MM.1S (cell line): ENCODE data around the gene NDUFS7.

ENCODE experiments used
- DNase-seq: peaks from one replicate; pipeline ENCODE4 v3.0.0-alpha.2; 2015
- H2AFZ ChIP-seq: fragments of 300-600 bp; sonication (generic); 2 replicates; pipeline ENCODE4 v1.6.0; 2016; ENCODE audit warnings: antibody characterized with exemption, low read length
- H3F3A ChIP-seq: fragments of 300-600 bp; sonication (generic); 2 replicates; pipeline ENCODE4 v1.6.1; 2016; ENCODE audit warnings: mild to moderate bottlenecking, antibody characterized with exemption, low read length, moderate library complexity, mixed read lengths; ENCODE audit not compliant: insufficient read depth
- H3K27ac ChIP-seq: fragments of 300-600 bp; sonication (generic); 2 replicates; pipeline ENCODE4 v1.5.1; 2016; ENCODE audit warnings: mild to moderate bottlenecking, low read length
- H3K27me3 ChIP-seq: fragments of 300-600 bp; sonication (generic); replicated peaks from 2 replicates; pipeline ENCODE4 v1.6.0; 2016; ENCODE audit warnings: low read length; ENCODE audit not compliant: insufficient read depth
- H3K36me3 ChIP-seq: fragments of 300-600 bp; sonication (generic); replicated peaks from 2 replicates; pipeline ENCODE4 v1.6.1; 2016; ENCODE audit warnings: mild to moderate bottlenecking, low read length, mixed read lengths; ENCODE audit not compliant: insufficient read depth
- H3K4me1 ChIP-seq: fragments of 300-600 bp; sonication (generic); 2 replicates; pipeline ENCODE4 v1.6.1; 2016; ENCODE audit warnings: low read length, mixed read lengths
- H3K4me2 ChIP-seq: fragments of 300-600 bp; sonication (generic); 2 replicates; pipeline ENCODE4 v1.6.0; 2016; ENCODE audit warnings: low read depth, low read length
- H3K4me3 ChIP-seq: fragments of 300-600 bp; sonication (generic); 2 replicates; pipeline ENCODE4 v1.5.1; 2016; ENCODE audit warnings: low read length, mixed read lengths
- H3K79me2 ChIP-seq: fragments of 300-600 bp; sonication (generic); 2 replicates; pipeline ENCODE4 v1.6.1; 2016; ENCODE audit warnings: mixed run types, low read length, mixed read lengths
- H3K9ac ChIP-seq: fragments of 300-600 bp; sonication (generic); 2 replicates; pipeline ENCODE4 v1.6.1; 2016; ENCODE audit warnings: low read length, mixed read lengths
- H3K9me2 ChIP-seq: fragments of 300-600 bp; sonication (generic); replicated peaks from 2 replicates; pipeline ENCODE4 v1.6.1; 2016; ENCODE audit warnings: mild to moderate bottlenecking, low read length, mixed read lengths; ENCODE audit not compliant: insufficient read depth
- H3K9me3 ChIP-seq: fragments of 300-600 bp; sonication (generic); replicated peaks from 2 replicates; pipeline ENCODE4 v1.6.1; 2016; ENCODE audit warnings: mild to moderate bottlenecking, low read length, mixed read lengths; ENCODE audit not compliant: insufficient read depth
- H4K20me1 ChIP-seq: fragments of 300-600 bp; sonication (generic); 2 replicates; pipeline ENCODE4 v1.6.1; 2016; ENCODE audit warnings: mild to moderate bottlenecking, low read length, moderate library complexity, mixed read lengths; ENCODE audit not compliant: insufficient read depth
- EZH2 ChIP-seq: fragments of 300-600 bp; sonication (generic); optimal IDR thresholded peaks from 2 replicates; pipeline ENCODE3; 2017; ENCODE audit warnings: low read depth, mild to moderate bottlenecking, antibody characterized with exemption, low read length, mixed read lengths
- EZH2phosphoT487 ChIP-seq: fragments of 300-600 bp; sonication (generic); IDR thresholded peaks from 2 replicates; pipeline ENCODE4 v1.6.1; 2018; ENCODE audit warnings: antibody characterized with exemption, low read length
- TF ChIP-seq, protein P1 (sequence below): fragments of 300-600 bp; sonication (generic); IDR thresholded peaks from 2 replicates; pipeline ENCODE4 v1.5.1; 2016; ENCODE audit warnings: antibody characterized with exemption, low read length, mixed read lengths

NDUFS7 gene

DNA sequence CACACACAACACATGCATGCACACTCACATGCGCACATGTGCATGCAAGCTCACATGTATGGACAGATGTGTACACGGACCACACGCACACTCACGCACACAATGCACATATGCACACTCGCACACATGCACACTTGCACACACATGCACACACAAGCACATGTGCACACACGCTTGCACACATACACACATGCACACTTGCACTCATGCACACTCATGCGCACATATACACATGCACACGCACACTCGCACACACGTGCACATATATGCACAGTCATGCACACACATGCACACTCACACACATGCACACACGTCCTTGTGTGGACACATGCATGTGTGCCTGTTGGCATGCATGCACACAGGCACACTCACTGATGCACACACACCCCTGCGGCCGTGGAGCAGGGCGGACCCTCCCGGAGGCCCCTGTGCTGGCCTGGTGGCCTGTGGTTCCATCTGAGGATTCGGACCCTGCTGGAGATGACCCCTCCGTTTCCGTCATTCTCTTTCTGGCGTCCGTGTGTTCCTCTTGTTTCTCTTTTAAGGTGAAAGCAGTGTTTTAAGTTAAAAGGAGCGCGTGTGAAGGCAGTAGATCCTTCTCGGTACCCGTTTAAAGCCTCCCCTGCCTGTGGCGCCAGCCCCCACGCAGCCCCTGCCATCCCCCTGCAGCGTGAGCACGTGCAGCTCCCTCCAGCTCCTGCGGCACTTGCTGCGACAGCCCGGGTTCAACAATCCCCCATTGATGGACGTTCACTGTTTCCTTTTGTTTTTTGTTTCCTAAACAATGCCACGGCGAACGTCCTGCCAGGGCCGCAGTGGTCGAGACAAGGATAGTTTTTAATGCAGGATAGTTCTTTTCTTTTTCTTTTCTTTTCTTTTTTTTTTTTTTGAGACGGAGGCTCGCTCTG, 5.6 kb downstream of the NDUFS7 start:
- DNase-seq: no peak
- H2AFZ ChIP-seq: no peak overlapping the region
- H3K27ac ChIP-seq: no peak overlapping the region
- peaks cover 4% of the 10 kb centered on the region for H3F3A ChIP-seq
- H4K20me1 ChIP-seq: no peaks in the 10 kb centered on the region
- no peak overlapping the region for H3K4me2 ChIP-seq
- H3K9me2 ChIP-seq: no peaks in the 10 kb centered on the region
- H3K79me2 ChIP-seq: peaks cover 53% of the 10 kb centered on the region
- H3K4me3 ChIP-seq: no peak overlapping the region
- H3K9ac ChIP-seq: no peak overlapping the region
- no peaks in the 10 kb centered on the region; the same call in 1 of the 2 replicates for H3K36me3 ChIP-seq
- TF ChIP-seq EZH2: no peak
- TF ChIP-seq, protein P1, sequence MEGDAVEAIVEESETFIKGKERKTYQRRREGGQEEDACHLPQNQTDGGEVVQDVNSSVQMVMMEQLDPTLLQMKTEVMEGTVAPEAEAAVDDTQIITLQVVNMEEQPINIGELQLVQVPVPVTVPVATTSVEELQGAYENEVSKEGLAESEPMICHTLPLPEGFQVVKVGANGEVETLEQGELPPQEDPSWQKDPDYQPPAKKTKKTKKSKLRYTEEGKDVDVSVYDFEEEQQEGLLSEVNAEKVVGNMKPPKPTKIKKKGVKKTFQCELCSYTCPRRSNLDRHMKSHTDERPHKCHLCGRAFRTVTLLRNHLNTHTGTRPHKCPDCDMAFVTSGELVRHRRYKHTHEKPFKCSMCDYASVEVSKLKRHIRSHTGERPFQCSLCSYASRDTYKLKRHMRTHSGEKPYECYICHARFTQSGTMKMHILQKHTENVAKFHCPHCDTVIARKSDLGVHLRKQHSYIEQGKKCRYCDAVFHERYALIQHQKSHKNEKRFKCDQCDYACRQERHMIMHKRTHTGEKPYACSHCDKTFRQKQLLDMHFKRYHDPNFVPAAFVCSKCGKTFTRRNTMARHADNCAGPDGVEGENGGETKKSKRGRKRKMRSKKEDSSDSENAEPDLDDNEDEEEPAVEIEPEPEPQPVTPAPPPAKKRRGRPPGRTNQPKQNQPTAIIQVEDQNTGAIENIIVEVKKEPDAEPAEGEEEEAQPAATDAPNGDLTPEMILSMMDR: no peak
- TF ChIP-seq EZH2phosphoT487: no peak
- H3K4me1 ChIP-seq: no peaks in the 10 kb centered on the region
- H3K27me3 ChIP-seq: no peaks in the 10 kb centered on the region
- no peaks in the 10 kb centered on the region for H3K9me3 ChIP-seq

DNA sequence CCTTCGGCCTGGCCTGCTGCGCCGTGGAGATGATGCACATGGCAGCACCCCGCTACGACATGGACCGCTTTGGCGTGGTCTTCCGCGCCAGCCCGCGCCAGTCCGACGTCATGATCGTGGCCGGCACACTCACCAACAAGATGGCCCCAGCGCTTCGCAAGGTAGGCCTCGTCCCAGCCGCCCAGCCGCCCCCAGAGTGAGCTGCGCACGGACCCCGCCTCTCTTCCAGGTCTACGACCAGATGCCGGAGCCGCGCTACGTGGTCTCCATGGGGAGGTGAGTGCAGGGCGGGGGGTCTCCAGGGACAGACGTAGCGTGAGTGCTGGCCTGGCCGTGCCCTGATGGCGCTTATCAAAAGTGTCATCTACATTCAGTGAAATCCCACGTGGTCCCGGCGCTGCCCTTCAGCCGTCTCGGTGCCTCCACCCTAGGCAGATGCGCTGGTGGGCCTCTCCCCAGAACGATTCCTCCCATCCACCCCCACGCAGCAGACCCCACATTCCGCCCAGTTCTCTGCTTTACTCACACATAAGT, 7.2 kb downstream of the NDUFS7 start:
- H3K9ac ChIP-seq: no peak overlapping the region
- H3K36me3 ChIP-seq: no peaks in the 10 kb centered on the region; the same call in 1 of the 2 replicates
- no peak for DNase-seq
- H3K27ac ChIP-seq: no peak overlapping the region
- peaks cover 36% of the 10 kb centered on the region for H3K79me2 ChIP-seq
- H3K9me3 ChIP-seq: no peaks in the 10 kb centered on the region
- no peaks in the 10 kb centered on the region for H3F3A ChIP-seq
- TF ChIP-seq EZH2 (no peak), EZH2phosphoT487 (no peak)
- TF ChIP-seq, protein P1: no peak
- no peaks in the 10 kb centered on the region for H4K20me1 ChIP-seq
- no peak overlapping the region for H3K4me2 ChIP-seq
- H3K27me3 ChIP-seq: no peaks in the 10 kb centered on the region
- H3K4me3 ChIP-seq: no peak overlapping the region
- no peak overlapping the region for H2AFZ ChIP-seq
- no peaks in the 10 kb centered on the region for H3K9me2 ChIP-seq
- H3K4me1 ChIP-seq: no peaks in the 10 kb centered on the region

DNA sequence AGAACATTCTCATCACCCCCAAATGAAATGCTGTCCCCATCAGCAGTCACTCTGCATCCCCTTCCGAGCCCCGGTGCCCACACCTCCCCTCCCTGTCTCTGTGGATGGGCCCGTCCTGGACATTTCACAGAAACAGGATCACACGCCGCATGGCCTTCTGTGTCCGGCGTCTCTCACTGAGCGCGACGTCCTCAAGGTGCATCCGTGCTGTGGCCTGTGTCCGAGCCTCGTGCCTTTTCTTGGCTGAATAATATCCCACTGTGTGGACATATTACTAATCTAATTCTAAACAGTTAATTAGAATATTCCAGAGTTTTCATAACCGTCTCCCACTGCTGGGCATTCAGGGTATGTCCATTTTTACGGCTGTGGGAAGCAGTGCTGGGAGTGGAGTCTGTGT, 8.7 kb downstream of the NDUFS7 start:
- Histone ChIP-seq H3K79me2 (peaks cover 22% of the 10 kb centered on the region; the same call in 1 of the 2 replicates), H3K9me3 (no peaks in the 10 kb centered on the region), H2AFZ (no peak overlapping the region), H3K27ac (no peak overlapping the region), H3K9ac (no peak overlapping the region), H3K9me2 (no peaks in the 10 kb centered on the region), H3K27me3 (no peaks in the 10 kb centered on the region), H3F3A (no peaks in the 10 kb centered on the region), H3K4me3 (no peak overlapping the region), H4K20me1 (no peaks in the 10 kb centered on the region), H3K36me3 (no peaks in the 10 kb centered on the region; the same call in 1 of the 2 replicates), H3K4me1 (no peaks in the 10 kb centered on the region), H3K4me2 (no peak overlapping the region)
- TF ChIP-seq EZH2 (no peak), EZH2phosphoT487 (no peak)
- TF ChIP-seq, protein P1: no peak
- no peak for DNase-seq
